Right lobe of liver (tissue), 4 donors: Measurements from ENCODE around the gene UBASH3B.

ENCODE experiments used
- CTCF ChIP-seq, 4 donors: fragments of 200-600 bp in 3 of 4; fragments of 450-650 bp in 1 of 4; IDR thresholded peaks; one replicate each; pipeline versions ENCODE4 v1.5.1 to v1.8.0; 2016 to 2022; ENCODE audit warnings: antibody characterized with exemption in 4 of 4, mild to moderate bottlenecking in 2 of 4
- POLR2A ChIP-seq: fragments of 450-650 bp; IDR thresholded peaks from one replicate; pipeline ENCODE4 v1.6.1; 2017; ENCODE audit warnings: antibody characterized with exemption, mild to moderate bottlenecking
- donor health status: DM: no; HTN: no; CAD: no.
- donor health status: DM: no; HTN: no; CAD: no.
- donor health status: DM: no; HTN: yes; CAD: no.

GRCh38 chr11:122744357-122744756 is 88.8 kb downstream of the UBASH3B start:
- TF ChIP-seq CTCF (IDR thresholded peaks at IDR 0.05) (no peak), POLR2A (no peak)
